HG02571 (cell line): ENCODE measurements around the gene USH1G.
"Not testable (repeated sequence)": the region's sequence is repeated elsewhere in the genome, so short reads cannot be mapped to it uniquely, and the experiment has no call there.

Experiments
- ATAC-seq: cut with Tn5 transposase; IDR thresholded peaks from one replicate; pipeline ENCODE4 v1.9.1; 2021; ENCODE audit warnings: mild to moderate bottlenecking, moderate library complexity; ENCODE audit not compliant: unreplicated experiment

Gene USH1G

DNA sequence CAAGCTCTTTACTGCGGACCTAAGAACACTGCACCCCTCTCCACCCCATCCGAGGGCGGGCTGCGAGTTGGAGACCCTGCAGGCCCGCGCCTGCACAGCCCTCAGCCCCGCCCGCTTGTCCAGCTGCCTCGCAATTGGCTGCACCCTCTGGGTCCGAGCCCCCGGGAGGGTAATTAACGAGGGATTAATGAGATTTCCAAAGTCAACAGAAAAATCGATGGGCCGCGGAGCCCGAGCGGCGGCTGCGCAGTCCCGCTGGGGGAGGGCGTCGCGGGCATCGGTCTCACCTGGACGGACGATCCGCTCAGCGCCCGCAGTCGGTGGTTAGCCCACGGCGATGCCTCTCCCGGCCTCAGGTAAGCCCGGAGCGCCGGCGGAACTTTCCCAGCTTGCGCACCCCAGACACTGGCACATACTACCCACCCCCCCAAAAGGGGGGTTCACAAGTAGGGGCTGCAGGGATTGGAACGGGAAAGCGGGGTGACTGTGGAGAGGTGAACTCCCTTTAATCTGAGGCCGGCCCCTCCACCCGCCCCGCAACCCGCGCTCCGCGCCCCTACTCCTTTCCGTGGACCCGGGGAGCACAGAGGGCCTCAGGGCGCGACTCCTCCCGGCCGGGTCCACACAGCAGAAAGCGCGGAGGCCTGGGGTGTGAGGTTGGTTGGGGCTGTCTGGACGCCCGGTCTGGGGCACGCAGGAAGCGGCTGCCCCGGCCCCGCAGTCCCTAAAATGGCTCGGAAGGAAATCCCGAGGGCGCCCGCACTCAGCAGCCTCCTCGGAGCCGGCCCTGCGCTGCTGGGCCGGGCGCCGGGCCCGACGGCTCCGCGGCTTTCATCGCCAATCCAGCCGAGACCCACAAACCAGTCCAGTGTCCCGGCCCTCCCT, 12.8 kb upstream of the USH1G start, which contains the start of gene OTOP3:
Gene OTOP3, plus strand, starts transcription at position 314 of the 885 bp plus-strand sequence. Its CDS starts 24 bp downstream, at position 338.
- ATAC-seq: no peak

DNA sequence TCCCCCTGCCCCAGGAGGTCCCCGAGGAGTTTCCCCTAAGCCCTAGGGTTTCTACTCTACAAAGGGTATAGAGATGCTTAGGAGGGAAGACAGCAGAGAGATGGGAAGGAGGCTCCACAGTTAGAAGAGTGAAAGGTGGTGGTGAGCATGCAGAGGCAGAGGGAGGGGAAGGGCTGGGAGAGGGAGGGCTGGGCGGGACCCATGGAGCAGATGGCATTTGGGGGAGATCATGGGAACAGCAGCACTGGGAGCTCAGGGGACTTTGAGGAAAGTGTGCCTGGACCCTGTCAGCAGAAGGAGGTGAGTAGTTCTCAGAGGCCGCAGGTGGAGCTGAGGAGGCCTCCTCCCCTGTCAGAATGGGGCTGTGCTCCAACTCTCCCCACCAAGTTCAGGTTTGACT, 12.0 kb upstream of the USH1G start:
- ATAC-seq: no peak

DNA sequence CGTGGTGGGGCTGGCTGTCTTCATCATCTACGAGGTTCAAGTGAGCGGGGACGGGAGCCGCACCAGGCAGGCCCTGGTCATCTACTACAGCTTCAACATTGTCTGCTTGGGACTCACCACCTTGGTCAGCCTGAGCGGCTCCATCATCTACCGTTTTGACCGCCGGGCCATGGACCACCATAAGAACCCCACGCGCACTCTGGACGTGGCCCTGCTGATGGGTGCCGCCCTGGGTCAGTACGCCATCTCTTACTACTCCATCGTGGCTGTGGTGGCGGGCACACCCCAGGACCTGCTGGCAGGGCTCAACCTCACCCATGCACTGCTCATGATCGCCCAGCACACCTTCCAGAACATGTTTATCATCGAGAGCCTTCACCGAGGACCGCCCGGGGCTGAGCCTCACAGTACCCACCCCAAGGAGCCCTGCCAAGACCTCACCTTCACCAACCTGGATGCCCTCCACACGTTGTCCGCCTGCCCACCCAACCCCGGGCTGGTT, 7.5 kb upstream of the USH1G start:
- ATAC-seq: no peak

DNA sequence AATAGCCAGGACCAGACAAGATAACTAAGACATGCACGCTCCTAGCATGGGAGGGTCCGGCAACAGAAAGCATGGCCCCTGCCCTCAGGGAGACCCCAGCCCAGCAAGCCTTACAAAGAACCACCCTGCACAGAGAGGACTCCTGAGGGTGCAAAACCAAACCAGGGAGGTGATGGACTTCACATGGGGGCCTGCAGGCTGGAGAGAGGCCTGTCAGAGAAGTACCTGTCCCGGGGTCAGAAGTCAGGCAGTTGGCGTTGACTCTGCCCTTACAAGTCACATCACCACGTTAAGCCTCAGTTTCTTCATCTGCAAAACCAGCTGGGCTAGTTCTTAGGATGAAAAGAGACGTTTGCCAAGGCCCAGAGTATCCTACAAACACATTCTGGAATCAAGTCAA, 5.7 kb upstream of the USH1G start:
- ATAC-seq: no peak

DNA sequence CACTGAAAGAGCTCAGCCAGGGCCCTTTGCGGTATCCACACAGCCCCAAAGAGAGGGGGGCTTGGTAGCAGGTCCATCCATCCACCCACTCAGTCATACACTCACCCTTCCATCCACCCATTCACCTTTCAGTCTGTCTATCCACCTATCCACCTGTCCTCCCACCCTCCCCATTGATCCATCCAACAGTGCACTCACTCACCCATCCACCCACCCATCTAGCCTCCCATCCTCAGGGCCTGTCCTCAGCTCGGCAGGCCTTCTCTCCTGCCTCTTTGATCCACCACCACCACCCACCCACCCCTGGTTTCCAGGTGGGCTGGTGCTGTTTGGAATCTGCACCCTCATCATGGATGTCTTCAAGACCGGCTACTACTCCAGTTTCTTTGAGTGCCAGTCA, 2.2 kb upstream of the USH1G start:
- ATAC-seq: no peak

DNA sequence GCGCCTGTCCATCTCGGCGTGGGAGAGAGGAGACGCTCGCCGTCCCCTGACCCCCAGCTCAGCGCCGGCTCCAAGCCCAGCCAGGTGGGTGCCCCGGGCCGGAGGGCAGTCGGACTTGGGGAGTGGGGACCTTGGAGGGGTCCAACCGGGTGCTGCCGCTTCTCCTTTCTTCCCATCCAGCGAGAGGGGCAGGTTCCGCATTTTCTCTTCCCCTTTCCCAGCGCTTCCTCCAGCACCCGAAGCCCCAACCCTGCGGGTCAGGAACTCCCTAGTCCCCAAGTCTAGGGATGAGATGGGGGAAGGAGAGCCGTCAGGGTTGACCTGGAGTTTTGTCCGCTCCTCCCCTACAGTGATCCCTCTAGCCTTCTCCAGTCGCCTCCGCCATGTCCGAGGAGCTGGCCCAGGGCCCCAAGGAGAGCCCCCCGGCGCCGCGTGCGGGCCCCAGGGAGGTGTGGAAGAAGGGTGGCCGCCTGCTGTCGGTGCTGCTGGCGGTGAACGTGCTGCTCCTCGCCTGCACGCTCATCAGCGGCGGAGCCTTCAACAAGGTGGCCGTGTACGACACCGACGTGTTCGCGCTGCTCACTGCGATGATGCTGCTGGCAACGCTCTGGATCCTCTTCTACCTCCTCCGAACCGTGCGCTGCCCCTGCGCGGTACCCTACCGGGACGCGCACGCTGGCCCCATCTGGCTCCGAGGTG, 1.3 kb upstream of the USH1G start, which contains the start of gene OTOP2:
Gene OTOP2, plus strand, starts transcription at position 24 of the 699 bp plus-strand sequence. Its CDS starts 360 bp downstream, at position 384.
- ATAC-seq: no peak

DNA sequence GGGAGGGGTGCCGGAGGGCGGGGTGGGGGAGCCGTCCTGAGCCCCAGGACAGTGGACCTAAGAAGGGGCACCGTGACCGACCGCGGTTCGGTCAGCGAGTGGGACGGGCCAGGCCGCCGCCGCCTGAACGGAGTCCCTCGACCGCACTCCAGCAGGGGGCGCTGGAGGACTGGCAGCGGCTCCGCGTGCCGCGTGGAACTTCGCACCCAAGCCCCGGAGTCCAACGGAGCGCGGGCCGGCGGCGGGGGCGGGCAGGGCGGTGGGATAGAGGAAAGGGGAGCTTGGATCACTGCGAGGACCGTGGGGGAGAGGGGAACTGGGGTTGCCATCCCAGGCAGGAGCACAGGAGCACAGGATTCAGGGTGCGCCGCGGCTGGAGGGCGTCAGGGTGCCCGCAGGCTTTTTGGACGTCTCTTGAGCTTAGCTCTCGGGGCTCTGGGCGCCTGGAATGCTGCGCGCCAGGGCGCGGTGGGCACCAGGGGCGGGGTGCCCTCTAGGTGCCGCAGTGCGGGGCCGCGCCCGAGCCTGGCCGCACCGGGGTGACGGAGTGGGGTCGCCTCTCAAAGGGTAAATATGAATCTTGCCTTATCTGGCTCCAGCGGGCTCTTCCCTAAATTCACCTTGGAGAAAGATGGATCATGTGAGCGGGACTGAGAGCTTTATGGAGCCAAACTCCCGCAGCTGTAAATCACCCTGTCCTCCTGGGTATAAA, 639 bp upstream of the USH1G start:
- peak; percentile 48 for ATAC-seq

DNA sequence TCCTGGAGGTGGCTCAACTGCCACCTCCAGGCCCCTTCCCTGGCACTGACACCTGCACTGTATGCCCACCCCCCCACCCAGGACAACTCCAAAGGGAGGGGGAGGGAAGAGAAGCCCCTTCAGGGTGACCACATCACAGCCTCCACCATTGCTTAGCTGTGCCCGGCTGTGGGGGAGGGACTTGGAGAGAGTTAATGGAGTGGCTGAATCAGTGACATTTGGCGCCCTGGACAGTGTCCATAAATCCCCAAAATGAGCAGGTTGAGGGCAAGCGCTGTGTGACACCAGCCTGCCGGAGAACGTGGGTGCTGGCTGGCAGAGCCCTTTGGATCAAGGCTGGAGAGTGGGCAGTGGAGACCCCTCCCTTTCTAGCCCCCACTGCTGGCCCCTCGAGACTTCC, 883 bp downstream of the USH1G start:
- ATAC-seq: no peak

DNA sequence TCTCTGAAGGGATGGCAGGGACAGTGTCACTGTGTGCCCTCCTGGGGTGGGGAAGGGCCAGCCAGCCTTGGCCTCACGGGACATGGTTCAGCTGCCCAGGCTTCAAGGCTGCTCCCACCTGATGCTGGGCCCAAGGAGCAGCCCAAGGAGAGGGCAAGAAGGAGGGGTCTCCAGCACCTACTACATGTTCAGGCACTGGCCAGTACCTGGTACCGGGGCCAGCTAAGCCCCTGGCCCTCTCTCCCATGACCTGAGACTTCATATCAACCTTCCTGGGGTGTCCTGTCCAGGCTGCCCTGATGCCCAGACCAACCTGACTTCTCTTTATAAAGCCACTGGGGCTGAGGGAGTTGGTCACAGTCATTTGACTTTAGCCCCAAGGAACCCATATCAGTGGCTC, 1.3 kb downstream of the USH1G start:
- no peak for ATAC-seq

DNA sequence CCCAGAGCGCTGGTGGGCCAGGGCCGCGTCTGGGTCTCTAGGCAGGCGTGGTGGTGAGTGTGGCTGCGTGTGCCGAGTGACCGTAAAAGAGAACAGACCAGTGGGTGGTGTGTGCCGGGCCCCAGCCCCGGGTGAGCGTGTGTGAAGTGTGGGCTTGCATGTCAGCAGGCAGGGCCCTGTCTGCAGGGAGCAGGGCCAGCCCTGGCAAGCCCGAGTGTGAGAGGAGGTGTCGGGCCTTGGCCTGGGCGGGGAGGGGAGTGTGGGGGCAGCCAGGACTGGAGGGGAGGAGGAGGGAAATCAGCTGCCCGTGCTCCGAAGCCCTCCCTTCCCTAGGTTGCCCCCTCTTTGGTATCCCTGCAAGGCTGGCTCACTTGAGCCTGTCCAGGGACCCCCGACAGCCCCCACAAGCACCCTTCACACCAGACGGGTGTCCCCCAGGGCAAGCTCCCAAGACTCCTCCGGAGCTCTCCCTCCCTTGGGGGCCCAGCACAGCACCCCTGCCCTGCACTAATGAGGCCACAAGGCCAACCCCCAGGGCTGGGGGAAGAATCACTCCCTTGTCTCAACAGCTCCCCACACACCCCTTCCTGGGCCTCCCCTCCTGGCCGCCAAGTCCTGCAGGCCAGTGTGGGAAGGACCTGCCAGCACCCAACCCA, 1.9 kb downstream of the USH1G start:
- no peak for ATAC-seq

DNA sequence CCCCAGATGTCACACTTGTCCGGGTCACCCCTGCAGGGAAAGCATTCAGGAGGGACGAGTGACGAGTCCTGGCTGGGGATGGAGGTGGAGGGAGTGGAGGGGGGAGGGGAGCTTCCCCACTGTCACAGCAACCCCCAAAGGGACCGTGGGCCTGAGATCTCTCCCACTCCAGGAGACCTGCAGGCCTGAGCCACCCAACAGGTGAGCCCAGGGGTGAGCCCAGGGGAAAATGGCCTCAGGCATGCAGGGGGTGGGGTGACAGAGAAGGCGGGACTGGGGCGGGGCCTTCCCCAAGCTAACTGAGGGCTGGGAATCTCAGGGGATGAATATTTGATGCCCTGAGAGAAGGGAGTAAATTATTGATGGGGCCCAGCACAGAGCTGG, 2.4 kb downstream of the USH1G start:
- ATAC-seq: no peak

DNA sequence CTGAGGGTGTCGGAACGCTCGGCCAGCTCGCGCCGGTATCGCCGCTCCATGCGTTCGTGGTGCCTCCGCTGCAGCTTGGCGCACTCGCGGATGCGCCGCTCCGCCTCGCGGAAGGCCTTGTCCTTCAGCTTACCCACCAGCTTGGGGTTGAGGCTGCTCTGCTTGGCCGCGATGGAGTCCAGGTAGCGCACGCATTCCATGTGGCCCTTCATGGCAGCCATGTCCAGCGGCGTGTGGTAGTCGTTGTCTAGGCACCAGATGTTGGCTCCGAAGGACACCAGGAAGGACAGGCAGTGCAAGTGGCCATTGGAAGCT, 2.8 kb downstream of the USH1G start:
- ATAC-seq: no peak

DNA sequence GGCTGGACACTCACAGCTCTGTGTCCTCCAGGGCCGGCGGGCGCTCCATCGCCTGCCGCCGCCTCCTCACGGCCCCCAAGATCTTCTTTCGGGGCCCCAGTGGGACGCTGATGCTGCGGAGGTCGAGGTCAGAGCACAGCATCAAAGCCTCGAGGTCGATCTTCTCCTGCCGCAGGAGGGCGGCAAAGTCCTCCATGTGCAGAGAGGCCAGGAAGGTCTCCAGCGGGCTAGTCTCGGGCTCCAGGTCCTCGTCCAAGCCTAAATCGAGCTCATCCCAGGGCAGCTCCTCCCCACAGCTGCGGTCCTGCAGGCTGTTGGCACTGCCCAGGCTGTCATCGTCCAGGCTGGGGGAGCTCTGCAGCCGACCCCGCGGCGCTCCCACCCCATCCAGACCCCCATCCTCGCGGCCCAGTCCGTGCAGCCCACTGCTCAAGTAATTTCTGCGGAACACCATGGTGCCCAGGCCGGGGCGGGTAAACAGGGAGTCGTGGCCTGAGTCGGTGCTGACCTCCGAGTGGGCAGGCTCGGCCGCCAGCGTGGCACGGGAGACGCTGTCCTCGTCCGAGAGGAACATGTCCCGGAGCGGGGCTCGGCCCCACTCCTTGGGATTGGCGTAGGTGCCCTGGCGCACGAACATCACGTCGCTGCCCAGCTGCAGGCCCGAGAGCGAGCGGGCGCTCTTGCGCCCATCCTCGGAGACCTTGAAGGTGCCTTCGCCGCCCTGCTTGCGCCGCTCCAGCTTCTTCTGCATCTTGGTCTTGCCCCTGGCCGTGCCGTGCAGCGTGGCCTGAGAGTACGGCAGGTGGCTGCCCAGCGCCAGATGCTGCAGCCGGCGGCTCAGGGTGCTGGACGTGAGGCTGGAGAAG, 3.4 kb downstream of the USH1G start:
- ATAC-seq: no peak

DNA sequence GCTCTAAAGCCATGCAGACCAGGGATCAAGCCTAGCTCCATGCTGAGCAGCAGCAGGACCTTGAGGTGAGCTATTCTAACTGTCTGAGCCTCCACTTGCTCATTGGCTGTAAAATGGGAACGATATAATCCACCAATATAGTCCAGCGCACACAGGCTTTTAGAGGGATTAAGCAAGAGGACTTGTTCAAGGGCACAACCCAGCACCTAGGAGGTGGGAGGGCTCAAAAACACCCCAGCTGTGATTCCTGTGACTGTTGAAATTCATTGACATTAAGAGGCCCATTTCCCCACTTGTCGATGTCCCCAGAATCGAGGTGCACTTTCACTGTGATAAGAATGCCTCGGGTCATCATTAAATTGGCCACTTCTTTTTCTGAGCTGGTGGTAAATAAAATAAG, 4.1 kb downstream of the USH1G start:
- ATAC-seq: no peak

DNA sequence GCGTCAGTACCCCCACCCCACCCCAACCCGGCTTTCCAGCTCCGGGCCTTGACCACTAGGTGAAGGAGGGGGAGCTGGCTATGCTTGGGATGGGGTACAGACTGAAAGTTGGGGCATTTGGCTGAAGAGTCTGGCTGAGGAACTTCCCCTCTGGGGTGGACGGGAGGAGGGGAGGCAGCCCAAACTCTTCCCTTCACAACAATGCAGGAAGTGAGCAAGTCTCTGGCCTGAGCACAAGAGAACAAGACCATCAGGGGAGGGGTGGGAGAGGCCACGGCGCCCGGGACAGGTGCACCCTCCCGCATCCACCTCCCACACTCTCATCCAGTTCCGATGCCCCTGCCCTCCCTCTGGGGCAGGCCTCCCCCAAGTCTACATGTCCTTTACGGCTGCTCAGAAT, 5.6 kb downstream of the USH1G start:
- ATAC-seq: no peak

DNA sequence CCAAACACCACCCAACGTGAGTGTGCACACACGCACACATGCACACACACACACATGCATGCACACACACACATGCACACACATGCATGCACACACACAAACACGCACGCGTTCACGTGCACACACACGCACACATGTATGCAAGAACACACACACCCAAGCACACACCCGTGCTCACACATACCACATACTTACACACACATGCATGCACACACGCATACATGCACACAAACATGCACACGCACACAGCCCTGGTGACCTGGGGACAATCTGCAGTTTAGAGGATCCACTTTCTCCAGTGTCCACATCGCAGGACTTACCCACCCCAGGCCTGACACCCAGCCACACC, 6.2 kb downstream of the USH1G start:
- no peak for ATAC-seq

DNA sequence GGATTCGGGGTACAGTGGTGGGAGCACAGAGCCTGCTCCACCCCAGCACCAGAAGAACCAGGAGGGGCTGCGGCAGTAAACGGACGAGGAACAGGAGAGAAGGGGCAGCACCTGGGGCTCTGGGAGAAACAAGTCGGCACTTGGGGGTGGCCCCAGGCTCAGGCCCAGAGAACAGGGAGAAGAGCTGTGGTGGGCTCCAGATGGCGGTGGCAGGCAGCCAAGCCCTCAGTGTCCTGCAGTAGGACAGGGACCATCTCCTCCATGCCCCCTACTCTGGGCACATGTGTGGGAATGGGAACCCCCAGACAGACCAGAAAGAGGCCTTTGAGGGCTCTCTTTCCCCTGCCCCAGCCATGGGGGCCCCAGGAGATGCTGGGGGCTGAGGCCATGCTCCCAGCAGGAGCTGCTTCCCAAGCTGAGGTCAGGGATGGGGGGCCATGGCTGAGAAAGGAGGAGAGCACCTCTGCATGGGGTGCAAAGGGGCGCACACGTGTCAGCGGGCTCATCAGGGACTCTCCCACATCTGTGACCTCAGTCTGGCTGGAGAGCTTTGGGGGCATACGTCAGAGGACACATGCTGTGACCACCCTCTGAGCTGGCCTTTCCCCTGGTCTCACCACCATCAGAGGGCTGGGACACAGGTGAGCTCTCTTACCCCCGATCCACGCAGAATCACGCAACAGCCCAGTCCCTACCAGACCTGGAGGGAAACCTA, 6.8 kb downstream of the USH1G start:
- ATAC-seq: no peak

DNA sequence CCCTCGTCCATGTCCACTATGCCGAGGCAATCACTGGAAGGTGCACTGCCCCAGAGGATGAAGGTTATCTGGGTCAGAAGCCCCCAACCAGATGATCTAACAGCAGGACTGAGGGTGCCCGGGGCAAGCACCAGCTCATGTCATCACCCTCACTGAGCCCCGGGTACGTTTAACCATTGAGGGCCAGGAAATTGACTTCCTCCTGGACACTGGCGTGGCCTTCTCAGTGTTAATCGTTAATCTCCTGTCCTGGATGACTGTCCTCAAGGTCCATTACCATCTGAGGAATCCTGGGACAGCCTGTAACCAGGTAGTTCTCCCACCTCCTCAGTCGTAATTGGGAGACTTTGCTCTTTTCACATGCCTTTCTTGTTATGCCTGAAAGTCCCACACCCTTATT, 11.6 kb downstream of the USH1G start:
- not testable (repeated sequence) for ATAC-seq

DNA sequence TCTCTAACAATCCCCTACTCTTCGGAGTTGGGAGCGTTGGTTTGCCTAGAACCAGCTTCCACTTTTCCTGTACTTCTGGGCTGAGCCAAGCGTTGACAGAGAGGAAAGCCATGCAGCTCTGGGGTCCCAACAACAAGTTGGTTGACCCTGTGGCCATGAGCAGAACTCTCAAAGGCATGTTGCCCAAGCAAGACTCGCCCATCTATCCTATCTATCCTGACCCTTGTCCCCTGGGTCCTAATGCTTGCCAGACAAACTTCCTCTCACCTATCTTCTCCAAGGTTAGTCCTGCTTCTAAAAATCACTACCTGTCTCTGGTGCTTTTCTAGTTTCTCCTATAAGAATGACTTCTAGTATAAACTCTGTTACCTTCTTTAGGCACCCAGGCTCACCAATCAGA, 14.0 kb downstream of the USH1G start:
- not testable (repeated sequence) for ATAC-seq
